ENCODE data around the gene NSG1.
A peak's percentile ranks its signal among the peaks of the same experiment; 100 is the strongest.
"Not testable (repeated sequence)": the region's sequence is repeated elsewhere in the genome, so short reads cannot be mapped to it uniquely, and the experiment has no call there.

Gene NSG1, protein sequence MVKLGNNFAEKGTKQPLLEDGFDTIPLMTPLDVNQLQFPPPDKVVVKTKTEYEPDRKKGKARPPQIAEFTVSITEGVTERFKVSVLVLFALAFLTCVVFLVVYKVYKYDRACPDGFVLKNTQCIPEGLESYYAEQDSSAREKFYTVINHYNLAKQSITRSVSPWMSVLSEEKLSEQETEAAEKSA

GRCh38 chr4:4386736-4387392, at the start of gene NSG1:
TSS of gene NSG1 (plus strand) at chr4:4387102. CDS start at chr4:4387630, 528 bp downstream.
- DNase-seq = peak; percentile 36

- DNase-seq = no peak
Measured at GRCh38 chr4:4338210-4339001, 48.5 kb upstream of the NSG1 start.

GRCh38 chr4:4339504-4340085, 47.3 kb upstream of the NSG1 start:
- no peak for DNase-seq

- DNase-seq = no peak
Measured at GRCh38 chr4:4341861-4342650, 44.8 kb upstream of the NSG1 start.

DNA sequence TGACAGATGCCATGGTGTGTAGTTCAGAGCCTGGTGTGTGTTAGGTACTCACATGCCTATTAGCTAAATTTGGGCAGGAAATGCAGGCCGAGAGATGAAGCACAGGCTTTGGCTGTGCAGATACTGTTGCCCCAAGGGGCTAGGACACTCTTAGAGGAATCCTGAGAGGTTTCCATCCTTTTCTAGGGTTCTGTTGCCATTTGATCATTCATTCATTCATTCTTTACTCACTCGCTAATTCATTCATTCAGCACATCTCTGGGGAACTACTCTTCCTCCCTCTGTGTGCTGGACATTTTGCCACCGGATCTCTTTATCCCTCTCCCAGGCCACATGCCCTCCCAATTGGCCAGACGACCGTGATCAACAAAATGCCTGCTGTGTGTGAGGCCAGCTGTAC, 43.9 kb upstream of the NSG1 start:
- no peak for DNase-seq

- no peak for DNase-seq
Measured at GRCh38 chr4:4344915-4345527, 41.9 kb upstream of the NSG1 start.

GRCh38 chr4:4347585-4347984, 39.3 kb upstream of the NSG1 start:
- no peak for DNase-seq

GRCh38 chr4:4348585-4348984, 38.3 kb upstream of the NSG1 start:
- DNase-seq = not testable (repeated sequence)

- no peak for DNase-seq
Measured at GRCh38 chr4:4349867-4350266, 37.0 kb upstream of the NSG1 start.

- DNase-seq = no peak
Measured at GRCh38 chr4:4350909-4351308, 36.0 kb upstream of the NSG1 start.

GRCh38 chr4:4355302-4355701, 31.6 kb upstream of the NSG1 start:
- no peak for DNase-seq

- no peak for DNase-seq
Measured at GRCh38 chr4:4356106-4357041, 30.5 kb upstream of the NSG1 start.

GRCh38 chr4:4358093-4358854, 28.6 kb upstream of the NSG1 start:
- DNase-seq = no peak

GRCh38 chr4:4361883-4362282, 25.0 kb upstream of the NSG1 start:
- no peak for DNase-seq

- DNase-seq = no peak
Measured at GRCh38 chr4:4362991-4363697, 23.8 kb upstream of the NSG1 start.

GRCh38 chr4:4364061-4364460, 22.8 kb upstream of the NSG1 start:
- no peak for DNase-seq

DNA sequence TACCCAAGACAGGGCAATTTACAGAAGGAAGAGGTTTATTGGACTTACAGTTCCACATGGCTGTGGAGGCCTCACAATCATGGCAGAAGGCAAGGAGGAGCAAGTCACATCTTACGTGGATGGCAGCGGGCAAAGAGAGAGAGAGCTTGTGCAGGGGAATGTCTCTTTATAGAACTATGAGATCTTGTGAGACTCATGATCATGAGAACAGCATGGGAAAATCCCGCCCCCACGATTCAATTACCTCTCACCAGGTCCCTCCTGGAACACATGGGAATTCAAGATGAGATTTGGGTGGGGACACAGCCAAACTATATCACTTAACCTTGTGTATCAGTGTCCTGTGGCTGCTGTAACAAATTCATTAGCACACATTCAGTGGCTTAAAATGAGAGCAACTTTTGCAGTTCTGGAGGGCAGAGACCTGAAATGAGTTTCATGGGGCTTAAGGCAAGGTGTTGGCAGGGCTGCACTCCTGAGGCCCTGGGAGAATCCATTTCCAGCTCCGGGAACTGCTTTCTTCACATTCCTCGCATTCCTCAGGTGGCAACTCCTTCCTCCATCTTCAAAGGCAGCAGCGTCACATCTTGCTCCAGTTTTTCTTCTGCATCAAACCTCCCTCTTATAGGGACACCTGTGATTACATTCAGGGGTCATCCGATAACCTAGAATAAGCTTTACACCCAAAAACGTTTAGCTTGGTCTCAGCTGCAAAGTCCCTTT, 22.3 kb upstream of the NSG1 start:
- DNase-seq = no peak

GRCh38 chr4:4368809-4369580, 17.9 kb upstream of the NSG1 start:
- DNase-seq = no peak

Data from activated T-cell treated with anti-CD3 and anti-CD28 coated beads, Interleukin-2, amount 50 U/mL, for 1 hour (primary cell).